HT1080 (cell line): ENCODE data around the gene DLG2. TPM values are rescaled to one million over a fixed set of nuclear protein-coding genes. Genes with fewer than 3 reads are reported as not detected.
"Not testable (repeated sequence)": the region's sequence is repeated elsewhere in the genome, so short reads cannot be mapped to it uniquely, and the experiment has no call there.

ENCODE experiments used
- DNase-seq: peaks from one replicate; pipeline ENCODE4 v3.0.0-alpha.2; 2015; ENCODE audit warnings: low read depth
- polyA plus RNA-seq, 2 experiments: library from polyadenylated mRNA; depleted of rRNA; stranded (reverse); fragments of >200 nt; gene quantifications; 2 replicates each; pipeline ENCODE4 v1.2.3, GENCODE V29; 2015
- total RNA-seq: library from RNA; depleted of rRNA; stranded (reverse); fragments of >200 nt; shearing (Covaris generic); gene quantifications from 2 replicates; pipeline ENCODE4 v1.2.3, GENCODE V29; 2014; rRNA removed

DLG2 gene
- 0.23 and 0.34 TPM in 2 replicates for total RNA-seq
- polyA plus RNA-seq (2015; cell fraction: cytosol; rRNA removed) = 0.36 and 0.44 TPM in 2 replicates
- 0.36 and 2.5 TPM in 2 replicates for polyA plus RNA-seq (2015; cell fraction: nucleus; rRNA removed)

DNA sequence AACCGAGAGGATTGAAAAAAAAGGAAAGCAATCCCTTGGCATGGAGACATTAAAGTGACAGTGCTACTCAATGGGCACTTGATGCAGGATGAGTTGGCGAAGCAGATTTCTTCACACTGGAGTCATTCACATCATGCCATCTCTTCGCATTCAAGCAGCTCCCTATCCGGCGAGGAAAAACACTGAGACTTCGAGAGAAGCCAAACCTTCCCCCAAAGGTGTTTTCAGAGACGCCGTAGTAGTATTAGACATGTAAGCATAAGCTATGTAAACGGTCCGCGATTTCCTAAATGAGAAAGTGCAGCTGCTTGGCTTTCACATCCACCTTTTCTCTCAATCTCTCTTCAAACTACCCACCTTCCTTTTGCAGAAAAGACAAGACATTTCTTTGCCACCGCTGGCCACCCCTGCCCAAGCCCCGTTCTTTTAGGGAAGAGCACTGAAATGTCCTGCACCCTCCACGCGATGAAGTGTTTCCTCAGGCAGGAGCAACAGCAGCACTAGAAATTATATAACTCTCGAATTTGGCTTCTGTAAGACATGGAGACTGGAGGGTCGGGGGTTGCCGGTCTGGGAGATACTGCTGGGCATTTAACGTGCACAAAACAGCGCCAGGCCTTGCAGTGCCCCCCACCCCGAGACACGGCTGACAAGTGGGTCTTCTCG, at the start of gene DLG2:
TSS of gene DLG2 (minus strand) at position 13 of the 666 bp plus-strand sequence.
- peak; percentile 31 for DNase-seq

DNA sequence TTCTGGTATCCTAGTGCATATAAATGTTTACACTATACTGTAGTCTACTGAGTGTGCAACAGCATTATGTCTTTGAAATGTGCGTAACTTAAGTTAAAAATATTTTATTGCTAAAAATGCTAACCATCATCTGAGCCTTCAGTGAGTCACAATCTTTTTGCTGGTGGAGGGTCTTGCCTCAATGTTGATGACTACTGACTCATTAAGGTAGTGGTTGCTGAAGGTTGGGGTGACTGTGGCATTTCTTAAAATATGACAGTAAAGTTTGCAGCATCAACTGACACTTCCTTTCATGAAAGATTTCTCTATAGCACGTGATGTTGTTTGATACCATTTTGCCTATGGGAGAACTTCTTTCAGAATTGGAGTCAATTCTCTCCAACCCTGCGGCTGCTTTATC, 46.2 kb upstream of the DLG2 start:
- peak; percentile 31 for DNase-seq

DNA sequence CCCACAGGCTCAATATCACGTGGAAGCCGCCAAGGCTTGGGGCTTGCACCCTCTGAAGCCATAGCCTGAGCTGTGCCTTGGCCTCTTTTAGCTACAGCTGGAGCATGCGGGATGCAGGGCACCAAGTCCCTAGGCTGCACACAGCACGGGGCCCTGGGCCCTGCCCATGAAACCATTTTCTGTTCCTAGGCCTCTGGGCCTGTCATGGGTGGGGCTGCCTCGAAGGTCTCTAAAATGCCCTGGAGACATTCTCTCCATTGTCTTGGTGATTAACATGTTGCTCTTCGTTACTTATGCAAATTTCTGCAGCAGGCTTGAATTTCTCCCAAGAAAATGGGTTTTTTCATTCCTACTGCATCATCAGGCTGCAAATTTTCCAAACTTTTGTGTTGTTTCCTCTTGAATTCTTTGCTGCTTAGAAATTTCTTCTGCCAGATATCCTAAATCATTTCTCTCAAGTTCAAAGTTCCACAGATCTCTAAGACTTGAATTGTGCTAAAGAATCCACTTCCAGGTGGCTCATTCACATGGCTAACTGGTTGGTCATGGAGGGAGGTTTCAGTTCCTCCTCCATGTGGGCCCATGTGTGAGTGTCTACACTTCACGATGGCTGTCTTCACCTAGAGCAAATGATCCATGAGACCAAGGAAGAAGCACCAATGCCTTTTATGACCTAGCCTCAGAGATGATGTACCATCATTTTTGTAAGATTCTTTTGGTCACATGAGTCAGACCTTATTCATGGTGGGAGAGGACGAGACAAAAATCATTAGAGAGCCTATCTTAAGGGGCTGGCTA, 45.2 kb upstream of the DLG2 start:
- peak; percentile 40 for DNase-seq

DNA sequence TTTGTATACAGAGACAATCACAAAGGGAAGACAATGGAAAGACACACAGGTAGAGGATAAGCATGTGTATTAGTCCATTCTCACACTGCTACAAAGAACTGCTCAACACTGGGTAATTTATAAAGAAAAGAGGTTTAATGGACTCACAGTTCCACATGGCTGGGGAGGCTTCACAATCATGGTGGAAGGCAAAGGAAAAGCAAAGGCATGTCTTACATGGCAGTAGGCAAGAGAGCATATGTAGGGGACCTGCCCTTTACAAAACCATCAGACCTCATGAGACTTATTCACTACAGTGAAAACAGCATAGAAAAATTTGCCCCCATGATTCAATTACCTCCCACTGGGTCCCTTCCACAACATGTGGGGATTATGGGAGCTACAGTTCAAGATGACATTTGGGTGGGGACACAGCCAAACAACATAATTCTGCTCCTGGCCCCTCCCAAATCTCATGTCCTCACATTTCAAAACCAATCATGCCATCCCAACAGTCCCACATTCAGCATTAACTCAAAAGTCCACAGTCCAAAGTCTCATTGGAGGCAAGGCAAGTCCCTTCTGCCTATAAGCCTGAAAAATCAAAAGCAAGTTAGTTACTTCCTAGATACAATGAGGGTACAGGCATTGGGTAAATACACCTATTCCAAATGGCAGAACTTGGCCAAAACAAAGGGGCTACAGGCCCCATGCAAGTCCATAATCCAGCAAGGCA, 44.0 kb upstream of the DLG2 start:
- not testable (repeated sequence) for DNase-seq

DNA sequence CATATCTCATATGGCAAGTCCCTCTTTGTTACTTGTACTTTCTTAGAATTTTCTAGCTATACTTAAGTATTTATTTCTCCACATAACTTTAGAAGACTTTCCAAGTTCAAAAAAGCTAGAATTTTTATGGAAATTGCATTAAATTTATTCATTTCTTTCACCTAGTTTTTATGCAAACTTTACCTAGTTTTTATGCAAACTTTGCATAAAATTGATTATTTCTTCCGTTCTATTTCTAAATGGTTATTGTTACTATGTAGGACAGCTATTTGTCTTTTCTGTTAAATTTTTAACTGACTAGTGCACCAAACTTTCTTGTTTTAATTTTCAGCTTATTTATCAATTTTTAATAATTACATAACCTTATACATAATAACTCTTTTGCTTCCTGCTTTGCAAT, 41.0 kb upstream of the DLG2 start:
- DNase-seq = no peak

DNA sequence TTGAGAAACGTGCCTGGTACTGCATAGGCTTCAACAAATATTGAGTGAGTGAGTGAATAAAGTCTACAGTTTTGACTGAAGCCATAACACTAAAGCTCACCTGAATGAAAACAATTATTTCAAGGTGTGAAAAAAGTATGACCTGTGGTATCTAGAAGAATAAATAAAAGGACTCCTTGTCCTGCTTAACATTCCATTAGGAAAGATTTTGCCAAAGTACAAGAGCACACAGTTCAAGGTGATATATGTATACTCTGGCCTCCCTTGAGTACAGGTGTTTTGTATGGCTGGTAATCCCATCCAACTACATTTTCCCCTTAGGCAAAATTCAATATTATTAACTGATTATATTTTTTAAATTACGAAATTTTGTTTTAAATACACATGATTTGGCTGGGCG, 39.5 kb upstream of the DLG2 start:
- DNase-seq = no peak

DNA sequence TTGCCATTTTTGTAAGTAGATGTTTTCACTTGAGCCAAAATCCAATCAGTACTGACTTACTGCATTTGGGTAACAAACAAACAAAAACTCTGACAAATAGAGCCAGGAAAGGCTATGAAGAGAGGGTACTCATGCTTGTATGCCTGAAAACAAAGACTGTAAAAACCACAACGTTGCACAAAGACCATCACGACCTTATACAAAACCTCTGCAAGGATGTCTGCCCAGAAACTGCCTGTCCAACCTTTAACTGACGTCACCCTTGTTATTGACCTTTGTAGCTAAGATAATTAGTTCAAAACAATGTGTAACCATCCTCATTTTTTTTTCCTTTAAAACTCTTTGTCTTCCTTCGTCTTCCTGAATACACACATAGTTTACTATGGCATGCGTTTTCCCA, 38.6 kb upstream of the DLG2 start:
- DNase-seq = no peak

DNA sequence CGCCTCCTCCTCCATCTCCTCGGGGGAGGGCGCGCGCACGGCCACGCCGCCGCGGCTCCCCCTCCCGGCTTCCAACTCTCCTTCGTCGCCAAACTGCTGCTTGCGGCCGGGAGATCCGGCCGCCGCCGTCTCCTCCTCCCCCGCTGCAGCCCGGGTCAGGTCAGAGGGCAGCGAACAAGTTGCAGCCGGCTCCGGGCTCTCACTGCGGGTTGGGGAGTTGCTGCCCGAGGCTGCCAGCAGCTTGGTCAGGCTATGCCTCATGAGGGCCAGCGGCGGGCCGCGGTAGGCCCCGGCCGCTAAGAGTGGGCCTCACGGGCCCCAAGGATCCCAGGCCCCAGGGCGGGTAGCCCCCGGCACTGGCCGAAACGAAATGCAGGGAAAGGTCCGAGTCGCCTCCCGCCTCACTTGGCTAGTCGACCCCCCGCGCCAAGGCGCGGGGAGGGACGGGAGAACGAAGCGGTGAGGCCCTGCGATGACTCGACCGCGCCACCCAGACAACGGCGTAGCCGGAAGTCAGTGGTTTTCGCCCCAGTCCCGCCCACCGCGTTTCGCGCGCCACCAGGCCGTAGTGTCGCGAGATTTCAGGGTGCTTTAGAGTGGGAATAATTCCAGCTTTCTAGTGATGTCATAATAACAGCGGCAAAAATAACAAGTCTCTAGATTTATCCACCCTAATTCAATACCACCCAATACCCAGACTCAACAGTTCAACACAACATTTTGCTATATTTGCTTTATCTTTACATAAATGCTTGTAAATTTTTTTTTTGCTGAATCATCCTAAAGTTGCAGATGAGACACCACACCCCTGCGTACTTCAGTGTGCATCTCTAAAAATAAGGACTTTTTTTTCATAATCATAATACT, 37.7 kb upstream of the DLG2 start, which contains the start of gene CREBZF:
TSS of gene CREBZF (minus strand) at position 515 of the 867 bp plus-strand sequence. CDS start at position 261, 254 bp downstream.
- peak; percentile 91 for DNase-seq

DNA sequence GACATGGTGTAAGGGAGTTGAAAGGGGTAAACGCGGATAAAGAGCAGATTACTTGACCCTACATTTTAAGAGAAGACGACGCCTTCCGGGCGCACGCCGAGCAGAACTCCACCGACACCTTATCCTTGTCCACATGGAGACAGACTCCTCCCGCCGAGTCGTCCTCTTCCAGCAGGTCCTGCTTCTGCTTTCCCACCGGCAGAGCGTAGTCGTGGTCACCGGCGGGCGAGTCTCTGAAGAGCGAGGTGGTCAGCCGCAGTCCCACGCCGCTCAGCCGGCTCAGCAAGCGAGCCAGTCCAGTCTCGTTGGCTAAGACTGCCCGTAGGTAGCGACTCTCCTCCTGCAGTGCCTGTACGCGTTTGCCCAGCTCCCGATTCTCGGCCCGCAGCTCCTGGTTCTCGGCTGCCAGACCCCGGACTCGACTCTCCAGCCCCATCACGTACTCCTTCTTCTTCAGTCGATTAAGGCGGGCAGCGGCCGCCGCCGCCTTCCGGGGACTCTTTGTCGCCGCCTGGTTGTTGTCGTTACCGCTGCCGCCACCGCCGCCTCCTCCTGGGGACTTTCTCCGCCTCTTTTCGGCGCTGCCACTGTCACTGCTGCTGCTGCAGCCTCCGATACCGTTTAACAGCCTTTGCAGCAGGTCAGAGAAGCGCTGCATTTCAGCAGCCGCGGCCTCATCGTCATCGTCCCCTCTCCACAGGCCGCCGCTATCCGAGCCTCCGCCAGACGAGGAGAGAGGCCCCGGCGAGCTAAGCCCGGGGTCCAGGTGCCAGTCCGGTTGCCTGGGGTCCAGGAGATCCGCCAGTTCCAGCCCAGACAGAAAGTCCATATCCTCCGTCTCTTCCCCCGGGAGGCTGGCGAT, 36.8 kb upstream of the DLG2 start:
- peak; percentile 65 for DNase-seq

DNA sequence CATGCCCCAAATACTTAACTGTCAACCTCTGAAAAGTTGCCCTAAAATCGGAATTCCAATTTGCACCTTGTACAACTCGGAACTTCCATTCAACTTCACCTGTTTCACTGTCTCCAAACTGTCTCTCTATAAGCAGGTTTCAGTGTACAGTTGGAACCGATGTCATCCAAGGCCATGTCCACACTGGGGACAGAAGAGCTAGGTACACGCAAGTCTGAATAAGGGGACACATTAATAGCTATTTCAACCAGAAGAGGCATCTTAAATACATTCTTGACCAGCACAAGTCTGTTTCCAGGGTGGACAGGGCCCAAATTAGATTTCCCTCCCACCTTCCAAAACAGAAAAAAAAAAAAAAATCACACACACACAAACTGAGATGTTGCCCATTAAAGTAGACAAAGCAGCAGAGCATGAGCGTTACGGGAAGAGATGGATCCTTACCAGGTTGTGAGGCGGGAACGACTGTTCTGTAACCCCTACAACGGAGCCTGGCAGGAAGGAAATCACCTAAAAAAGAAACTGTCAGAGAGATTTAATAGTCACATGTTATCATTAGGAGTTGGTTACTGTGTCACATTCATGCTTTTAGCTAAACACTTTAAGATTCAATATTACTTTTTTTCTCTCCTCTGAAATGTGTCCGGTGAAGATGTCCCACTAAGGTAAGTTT, 36.1 kb upstream of the DLG2 start:
- DNase-seq = no peak

DNA sequence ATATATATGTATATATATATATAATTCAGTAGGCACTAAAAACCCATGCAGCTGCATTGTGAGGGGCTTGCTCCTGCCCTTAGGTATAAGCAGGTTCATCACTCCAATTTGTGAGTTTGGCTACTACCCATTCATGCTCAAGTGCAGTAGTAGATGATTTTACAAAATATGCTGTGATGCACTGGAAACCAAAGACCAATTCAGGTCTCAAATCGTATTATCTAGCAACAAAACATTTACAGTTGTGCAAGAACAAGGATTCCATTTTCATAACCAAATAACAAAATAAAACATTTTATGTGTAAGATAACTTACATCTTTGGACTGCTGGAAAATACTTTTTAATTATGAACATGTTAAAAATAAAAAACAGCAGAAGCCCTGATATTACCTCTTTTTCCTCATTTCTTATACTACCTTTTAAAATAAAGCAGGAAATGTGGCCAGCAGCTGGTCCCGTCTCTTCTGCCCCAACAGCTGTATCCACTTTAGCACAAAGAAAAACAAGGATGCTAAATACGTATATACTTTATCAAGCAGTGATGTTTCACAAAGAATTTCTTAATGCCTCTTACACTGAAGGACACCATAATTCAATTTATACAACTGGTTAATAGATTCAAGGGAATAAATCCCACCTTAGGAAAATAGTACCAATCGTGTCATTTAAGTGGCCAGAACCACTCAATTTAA, 35.0 kb upstream of the DLG2 start:
- DNase-seq = no peak

DNA sequence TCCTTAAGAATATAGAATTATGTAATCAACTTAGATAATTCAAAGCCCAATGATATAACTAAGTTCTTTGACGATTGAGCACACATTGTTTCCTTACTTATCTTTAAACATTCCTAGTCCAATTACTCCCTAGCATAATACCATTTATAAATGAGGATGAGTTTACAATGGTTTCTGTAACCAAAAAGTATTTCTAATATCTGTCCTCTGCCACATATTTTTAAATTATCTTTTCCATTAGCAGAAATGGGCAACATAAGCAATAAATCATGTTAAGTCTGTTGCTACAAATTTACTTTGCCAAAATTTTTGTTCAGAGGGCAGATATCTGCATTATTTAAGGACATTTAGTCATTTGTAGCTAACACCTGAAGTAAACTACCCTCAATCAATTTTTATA, 31.0 kb upstream of the DLG2 start:
- no peak for DNase-seq

DNA sequence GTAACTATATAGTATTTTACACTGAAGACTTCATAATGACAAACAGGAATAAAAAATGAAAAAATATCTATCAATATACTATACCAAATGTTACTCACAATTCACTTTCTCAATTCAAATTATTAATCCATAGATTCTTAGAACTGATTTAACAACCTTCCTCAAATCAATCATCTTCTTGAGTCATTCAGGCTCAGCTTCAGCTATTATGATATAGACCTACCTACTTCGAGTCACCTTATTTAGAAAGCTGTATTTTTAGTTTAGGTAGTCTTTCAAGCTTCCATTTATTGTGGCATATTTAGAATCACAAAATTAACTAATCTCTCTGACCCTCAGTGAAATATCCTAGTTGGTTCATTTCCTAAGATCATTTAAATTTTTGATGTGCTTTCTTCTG, 29.6 kb upstream of the DLG2 start:
- DNase-seq = no peak

DNA sequence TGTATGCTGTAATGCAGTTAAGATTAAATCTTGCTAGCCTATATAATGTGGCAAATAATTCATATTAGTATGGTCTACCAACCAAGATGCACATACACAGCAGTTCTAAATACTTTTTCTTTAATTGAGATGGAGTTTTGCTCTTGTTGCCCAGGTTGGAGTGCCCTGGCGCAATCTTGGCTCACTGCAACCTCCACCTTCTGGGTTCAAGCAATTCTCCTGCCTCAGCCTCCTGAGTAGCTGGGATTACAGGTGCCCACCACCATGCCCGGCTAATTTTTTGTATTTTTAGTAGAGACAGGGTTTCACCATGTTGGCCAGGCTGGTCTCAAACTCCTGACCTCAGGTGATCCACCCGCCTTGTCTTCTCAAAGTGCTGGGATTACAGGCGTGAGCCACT, 27.2 kb upstream of the DLG2 start:
- not testable (repeated sequence) for DNase-seq

DNA sequence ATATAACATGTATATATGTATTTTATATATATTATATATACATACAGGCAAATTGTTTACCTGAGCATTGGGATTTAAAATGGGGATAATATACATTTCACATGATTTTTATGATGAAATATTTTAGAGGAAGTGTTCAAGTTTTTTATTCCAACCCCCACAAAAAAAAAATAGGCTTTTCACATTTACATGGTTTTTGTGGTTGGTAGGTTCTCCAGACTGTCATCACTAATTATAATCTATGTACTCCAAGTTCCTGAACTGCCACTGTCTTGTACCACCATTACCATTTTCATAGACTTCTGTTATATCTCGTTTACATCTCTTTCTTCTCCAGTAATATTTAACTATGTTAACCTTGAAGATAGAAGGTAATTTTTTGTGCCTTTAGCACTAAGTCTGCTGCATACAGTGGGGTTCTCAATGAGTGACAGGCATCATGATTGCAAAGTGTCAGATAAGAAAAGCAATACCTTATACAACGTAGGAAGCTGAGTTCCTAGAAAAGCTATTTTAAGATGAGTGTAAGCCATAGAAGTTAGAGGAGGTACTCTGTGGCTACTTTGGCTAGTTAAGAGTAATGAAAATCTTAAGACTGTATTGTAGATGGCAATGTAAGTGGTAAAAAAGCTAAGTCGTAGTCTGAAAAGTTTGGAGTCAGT, 25.8 kb upstream of the DLG2 start:
- no peak for DNase-seq

DNA sequence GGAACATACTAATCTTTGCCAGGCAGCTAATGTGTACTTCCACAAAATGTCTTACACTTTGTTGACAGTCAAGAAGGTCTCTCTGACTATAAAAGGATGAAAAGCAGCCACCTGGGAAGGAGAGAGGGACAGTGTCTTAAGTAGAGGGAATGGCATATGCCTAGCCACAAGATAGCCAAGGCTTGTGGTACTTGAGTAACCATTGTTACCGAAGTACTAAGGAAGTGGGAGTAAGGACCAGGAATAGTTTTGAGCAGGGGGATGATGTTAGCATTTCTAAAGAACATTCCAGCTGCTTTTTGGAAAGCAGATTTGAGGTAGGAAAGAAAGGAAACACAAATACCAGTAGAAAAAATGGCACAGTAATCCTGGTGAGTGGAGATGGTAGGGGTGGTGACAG, 24.0 kb upstream of the DLG2 start:
- DNase-seq = no peak

DNA sequence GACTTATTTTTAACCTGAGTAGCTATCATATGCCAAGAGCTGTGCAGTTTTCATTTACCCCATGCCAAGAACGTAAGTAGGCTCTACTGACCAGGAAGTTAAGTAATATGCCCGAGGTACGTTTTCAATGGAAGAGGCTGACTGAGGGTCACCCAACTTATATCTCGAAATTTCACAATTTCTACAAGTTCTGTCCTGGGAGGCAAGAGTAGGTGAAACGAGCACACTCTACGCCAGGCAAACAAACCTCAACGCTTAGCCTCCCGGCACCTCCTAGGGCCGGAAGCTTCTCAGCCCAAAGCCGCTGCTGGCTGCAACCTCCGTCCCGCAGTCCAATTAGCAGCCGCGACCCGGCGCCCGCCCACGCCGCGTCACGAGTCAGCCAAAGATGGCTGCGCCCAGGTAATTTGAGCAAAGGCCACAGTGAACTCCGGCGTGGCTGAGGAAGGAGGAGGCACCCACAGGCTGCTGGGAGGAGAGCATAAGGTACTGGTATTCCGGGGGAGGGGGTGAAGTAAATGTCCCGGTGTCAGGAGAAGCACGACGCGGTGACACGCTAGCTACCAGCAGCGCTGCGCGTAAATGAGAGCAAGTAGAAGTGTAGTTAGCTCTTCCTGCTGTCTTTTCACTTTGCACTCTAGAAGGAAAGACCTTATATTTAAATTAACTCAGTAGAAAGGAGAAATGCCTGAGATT, 20.6 kb upstream of the DLG2 start, which contains the start of gene TMEM126A:
TSS of gene TMEM126A (plus strand) at position 364 of the 696 bp plus-strand sequence. CDS start 2,289 bp downstream, outside the sequence.
- peak; percentile 86 for DNase-seq
